Stimulated activated CD4-positive, alpha-beta T cell treated with anti-CD3 and anti-CD28 coated beads, Interleukin-4, amount 100 ng/mL, for 1 hour (primary cell): Measurements from ENCODE around the gene TNNI3K.

Experiments
- DNase-seq: peaks from one replicate; pipeline ENCODE4 v3.0.0-alpha.2; 2020

TNNI3K gene

GRCh38 chr1:74396462-74396861 is 161.3 kb downstream of the TNNI3K start:
- no peak for DNase-seq

- no peak for DNase-seq
Observed at GRCh38 chr1:74396933-74397332, 161.7 kb downstream of the TNNI3K start.

GRCh38 chr1:74399249-74399648 is 164.1 kb downstream of the TNNI3K start:
- no peak for DNase-seq

- no peak for DNase-seq
Observed at GRCh38 chr1:74402873-74403272, 167.7 kb downstream of the TNNI3K start.

- no peak for DNase-seq
Observed at GRCh38 chr1:74403606-74404005, 168.4 kb downstream of the TNNI3K start.

GRCh38 chr1:74406759-74407158 is 171.6 kb downstream of the TNNI3K start:
- DNase-seq: no peak

GRCh38 chr1:74407902-74408301 is 172.7 kb downstream of the TNNI3K start:
- DNase-seq: no peak

- no peak for DNase-seq
Observed at GRCh38 chr1:74412244-74412643, 177.1 kb downstream of the TNNI3K start.

- no peak for DNase-seq
Observed at GRCh38 chr1:74415935-74416334, 180.7 kb downstream of the TNNI3K start.

- no peak for DNase-seq
Observed at GRCh38 chr1:74419611-74420010, 184.4 kb downstream of the TNNI3K start.

- DNase-seq: no peak
Observed at GRCh38 chr1:74420467-74420866, 185.3 kb downstream of the TNNI3K start.

GRCh38 chr1:74422421-74423292 is 187.5 kb downstream of the TNNI3K start:
- no peak for DNase-seq

- DNase-seq: no peak
Observed at GRCh38 chr1:74423471-74423870, 188.3 kb downstream of the TNNI3K start.

- DNase-seq: no peak
Observed at GRCh38 chr1:74425676-74426075, 190.5 kb downstream of the TNNI3K start.

- DNase-seq: no peak
Observed at GRCh38 chr1:74426208-74426937, 191.2 kb downstream of the TNNI3K start.

GRCh38 chr1:74427681-74428080 is 192.5 kb downstream of the TNNI3K start:
- DNase-seq: no peak

GRCh38 chr1:74429580-74429979 is 194.4 kb downstream of the TNNI3K start:
- DNase-seq: no peak

- no peak for DNase-seq
Observed at GRCh38 chr1:74430342-74430934, 195.3 kb downstream of the TNNI3K start.

- no peak for DNase-seq
Observed at GRCh38 chr1:74431531-74431930, 196.3 kb downstream of the TNNI3K start.

GRCh38 chr1:74432325-74432724 is 197.1 kb downstream of the TNNI3K start:
- no peak for DNase-seq

GRCh38 chr1:74434321-74434720 is 199.1 kb downstream of the TNNI3K start:
- DNase-seq: no peak

- no peak for DNase-seq
Observed at GRCh38 chr1:74436078-74436477, 200.9 kb downstream of the TNNI3K start.

- DNase-seq: no peak
Observed at GRCh38 chr1:74437035-74437434, 201.8 kb downstream of the TNNI3K start.

- DNase-seq: no peak
Observed at GRCh38 chr1:74452035-74452434, 216.8 kb downstream of the TNNI3K start.
